Small intestine (tissue), 7 donors: ENCODE results near the gene SPRED2. TPM values are rescaled to one million over a fixed set of nuclear protein-coding genes. Genes with fewer than 3 reads are reported as not detected.

Experiments used
- DNase-seq, 2 donors: peaks; one replicate each; pipeline versions ENCODE4 v3.0.0 to v3.0.0-alpha.2; 2013
- FAIRE-seq: peaks from 2 replicates; lab custom pipeline; 2012; peaks lifted over from hg19 to GRCh38; lab: Jason Lieb, UNC
- H3K27ac ChIP-seq, 3 donors: one replicate each; pipeline ENCODE4 v1.5.1; 2013; ENCODE audit warnings: low read length in 2 of 3, mild to moderate bottlenecking in 2 of 3, control low read depth in 1 of 3, inconsistent platforms in 1 of 3, low read depth in 1 of 3, moderate library complexity in 1 of 3
- H3K27me3 ChIP-seq, 3 donors: one replicate each; pipeline ENCODE4 v1.6.1; 2013; ENCODE audit warnings: low read length in 3 of 3, inconsistent platforms in 1 of 3; ENCODE audit not compliant: control insufficient read depth in 3 of 3, insufficient read depth in 3 of 3
- H3K36me3 ChIP-seq, 3 donors: one replicate each; pipeline ENCODE4 v1.6.1; 2013; ENCODE audit warnings: low read length in 3 of 3, inconsistent platforms in 1 of 3, low read depth in 1 of 3, mild to moderate bottlenecking in 1 of 3, moderate library complexity in 1 of 3; ENCODE audit not compliant: control insufficient read depth in 3 of 3, insufficient read depth in 2 of 3
- H3K4me1 ChIP-seq, 3 donors: one replicate each; pipeline ENCODE4 v1.6.1; 2013; ENCODE audit warnings: low read length in 2 of 3, inconsistent platforms in 1 of 3, low read depth in 1 of 3, mild to moderate bottlenecking in 1 of 3, moderate library complexity in 1 of 3; ENCODE audit not compliant: control insufficient read depth in 3 of 3, insufficient read depth in 2 of 3
- H3K4me3 ChIP-seq, 3 donors: one replicate each; pipeline ENCODE4 v1.5.1; 2013; ENCODE audit warnings: low read length in 3 of 3, control low read depth in 1 of 3, inconsistent platforms in 1 of 3, low read depth in 1 of 3, mild to moderate bottlenecking in 1 of 3, moderate library complexity in 1 of 3
- H3K9me3 ChIP-seq, 2 donors: one replicate each; pipeline ENCODE4 v1.6.1; 2013; ENCODE audit warnings: low read depth in 1 of 2, low read length in 1 of 2; ENCODE audit not compliant: control insufficient read depth in 2 of 2, insufficient read depth in 1 of 2
- WGBS, 3 donors: extraction: QIAGEN DNeasy Blood & Tissue Kit; methylation state at CpG; one replicate each; pipeline ENCODE4 v1.1.7; 2013; 5-methylcytosine and 5-hydroxymethylcytosine counted together
- polyA plus RNA-seq, 4 donors: library from polyadenylated mRNA; stranded (reverse) in 3 of 4; unstranded in 1 of 4; fragments of 200-250 nt in 3 of 4; fragments of 120-200 nt in 1 of 4; gene quantifications; one replicate each; pipeline versions ENCODE4 v1.2.1 to v1.2.3, GENCODE V29; 2013
- donor health status: healthy with polysubstance abuse.
- donor health status: control.
- donor health status: control.
- donor health status: Bipolar disorder and iron deficiency.
- donor health status: healthy.

Gene SPRED2
- polyA plus RNA-seq, 4 donors, result 10.7 to 26.3 (median 19.1) TPM

DNA sequence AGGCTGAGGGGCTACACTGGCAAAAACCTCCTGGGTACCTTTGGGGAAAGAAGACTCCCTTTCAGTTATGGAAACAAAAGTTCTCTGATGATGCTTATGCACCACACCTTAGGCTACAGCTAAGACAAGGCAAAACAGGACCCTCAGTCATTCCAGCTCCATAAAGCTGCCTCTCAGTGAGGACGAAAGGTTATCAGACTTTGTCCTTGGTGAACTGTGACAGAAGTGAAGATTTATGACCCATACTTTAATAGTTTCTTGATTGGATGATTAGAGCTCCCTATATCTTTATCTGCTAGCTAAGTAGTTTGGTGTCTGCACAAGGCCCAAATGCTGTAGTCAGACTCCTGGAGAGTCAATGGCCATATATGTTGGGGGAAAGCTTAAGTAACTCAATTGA lies 40.6 kb upstream of the SPRED2 start:
- H3K36me3 ChIP-seq, result no peaks in the 10 kb centered on the region
- no peak overlapping the region for H3K27ac ChIP-seq
- no peaks in the 10 kb centered on the region for H3K4me1 ChIP-seq
- no peak for FAIRE-seq
- no peak overlapping the region for H3K4me3 ChIP-seq
- no peaks in the 10 kb centered on the region for H3K27me3 ChIP-seq
- WGBS, 3 donors, result 33 to 73% (median 59%) methylated on average over 1 of the region's 1 CpG
- peaks cover 0 to 9% of the 10 kb centered on the region in 2 donors for H3K9me3 ChIP-seq
- DNase-seq, result no peak

- FAIRE-seq (no peak), DNase-seq (no peak)
- H3K36me3 ChIP-seq, result no peaks in the 10 kb centered on the region
- H3K4me3 ChIP-seq, result no peak overlapping the region
- no peaks in the 10 kb centered on the region for H3K27me3 ChIP-seq
- H3K4me1 ChIP-seq, result no peaks in the 10 kb centered on the region
- no peak overlapping the region for H3K27ac ChIP-seq
- peaks cover 0 to 9% of the 10 kb centered on the region in 2 donors for H3K9me3 ChIP-seq
- 92 to 95% (median 95%) methylated on average over 3 of the region's 3 CpGs for WGBS, 3 donors
These were observed 39.0 kb upstream of the SPRED2 start for GRCh38 chr2:65471409-65471808.

GRCh38 chr2:65466551-65466950 lies 34.2 kb upstream of the SPRED2 start:
- H3K4me3 ChIP-seq, result no peak overlapping the region
- H3K27ac ChIP-seq, result no peak overlapping the region
- H3K4me1 ChIP-seq, result no peaks in the 10 kb centered on the region
- FAIRE-seq, result no peak
- H3K9me3 ChIP-seq, result no peaks in the 10 kb centered on the region
- no peak for DNase-seq
- peaks cover 0 to 2% (median 0%) of the 10 kb centered on the region in 3 donors for H3K27me3 ChIP-seq
- no peaks in the 10 kb centered on the region for H3K36me3 ChIP-seq
- 82 to 84% (median 84%) methylated on average over 3 of the region's 3 CpGs for WGBS, 3 donors

DNA sequence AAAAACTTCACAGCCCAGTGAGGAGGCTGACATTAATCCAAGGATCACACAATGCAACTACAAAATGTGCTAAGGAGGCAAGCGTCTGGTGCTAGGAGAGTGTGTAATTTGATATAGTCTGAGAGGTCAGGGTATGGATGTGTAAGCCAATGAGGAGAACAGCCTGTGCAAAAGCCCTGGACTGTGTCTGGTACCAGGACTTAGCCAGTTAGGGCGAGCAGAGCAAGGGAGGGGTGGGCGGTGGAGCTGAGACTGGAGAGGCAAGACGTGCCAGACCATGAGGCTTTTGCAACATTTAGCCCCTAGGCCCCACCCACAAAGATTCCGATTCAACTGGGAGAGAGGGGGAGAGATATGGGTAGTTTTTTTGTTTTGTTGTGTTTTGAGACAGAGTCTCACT lies 33.5 kb upstream of the SPRED2 start:
- H3K4me1 ChIP-seq, result no peaks in the 10 kb centered on the region
- no peak overlapping the region for H3K27ac ChIP-seq
- FAIRE-seq (no peak), DNase-seq (no peak)
- H3K27me3 ChIP-seq, result peaks cover 0 to 2% (median 0%) of the 10 kb centered on the region in 3 donors
- 80 to 88% (median 82%) methylated on average over 5 of the region's 5 CpGs for WGBS, 3 donors
- no peaks in the 10 kb centered on the region for H3K9me3 ChIP-seq
- no peaks in the 10 kb centered on the region for H3K36me3 ChIP-seq
- no peak overlapping the region for H3K4me3 ChIP-seq

DNA sequence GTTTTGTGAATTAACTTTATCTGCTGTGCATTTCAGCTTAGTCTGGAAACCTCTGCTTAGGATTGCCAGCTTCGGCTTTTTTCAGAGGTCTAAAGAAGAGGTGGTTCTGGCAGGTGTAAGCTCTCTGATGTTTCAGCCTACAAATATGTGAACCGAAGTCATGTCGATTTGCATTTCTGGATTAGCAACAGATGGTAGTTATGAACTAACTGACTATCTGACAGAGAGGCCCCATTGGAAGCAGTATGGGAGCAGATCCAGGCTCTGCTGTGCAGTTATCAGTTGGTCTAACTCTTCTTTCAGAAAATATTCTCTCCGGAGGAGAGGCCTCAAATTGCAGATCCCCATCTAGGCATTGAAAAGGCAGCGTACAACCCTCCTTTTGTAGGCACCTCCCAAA lies 32.7 kb upstream of the SPRED2 start:
- no peak overlapping the region for H3K4me3 ChIP-seq
- no peak for DNase-seq
- H3K27ac ChIP-seq, result no peak overlapping the region
- no peaks in the 10 kb centered on the region for H3K4me1 ChIP-seq
- H3K27me3 ChIP-seq, result peaks cover 0 to 2% (median 0%) of the 10 kb centered on the region in 3 donors
- FAIRE-seq, result no peak
- H3K9me3 ChIP-seq, result no peaks in the 10 kb centered on the region
- 77 to 92% (median 92%) methylated on average over 5 of the region's 5 CpGs for WGBS, 3 donors
- no peaks in the 10 kb centered on the region for H3K36me3 ChIP-seq

GRCh38 chr2:65464604-65465003 lies 32.2 kb upstream of the SPRED2 start:
- no peak for DNase-seq
- H3K27ac ChIP-seq, result no peak overlapping the region
- no peak for FAIRE-seq
- peaks cover 0 to 2% (median 0%) of the 10 kb centered on the region in 3 donors for H3K27me3 ChIP-seq
- no peaks in the 10 kb centered on the region for H3K4me1 ChIP-seq
- no peaks in the 10 kb centered on the region for H3K36me3 ChIP-seq
- no peaks in the 10 kb centered on the region for H3K9me3 ChIP-seq
- H3K4me3 ChIP-seq, result no peak overlapping the region
- 51 to 72% (median 67%) methylated on average over 3 of the region's 3 CpGs for WGBS, 3 donors

GRCh38 chr2:65458999-65459398 lies 26.6 kb upstream of the SPRED2 start:
- Histone ChIP-seq H3K4me1 (peaks cover 0 to 5% (median 0%) of the 10 kb centered on the region in 3 donors), H3K27me3 (peaks cover 0 to 2% (median 0%) of the 10 kb centered on the region in 3 donors), H3K4me3 (no peak overlapping the region), H3K36me3 (no peaks in the 10 kb centered on the region), H3K27ac (no peak overlapping the region), H3K9me3 (no peaks in the 10 kb centered on the region)
- DNase-seq (no peak), FAIRE-seq (no peak)
- WGBS, 3 donors, result 57 to 65% (median 64%) methylated on average over 3 of the region's 3 CpGs

DNA sequence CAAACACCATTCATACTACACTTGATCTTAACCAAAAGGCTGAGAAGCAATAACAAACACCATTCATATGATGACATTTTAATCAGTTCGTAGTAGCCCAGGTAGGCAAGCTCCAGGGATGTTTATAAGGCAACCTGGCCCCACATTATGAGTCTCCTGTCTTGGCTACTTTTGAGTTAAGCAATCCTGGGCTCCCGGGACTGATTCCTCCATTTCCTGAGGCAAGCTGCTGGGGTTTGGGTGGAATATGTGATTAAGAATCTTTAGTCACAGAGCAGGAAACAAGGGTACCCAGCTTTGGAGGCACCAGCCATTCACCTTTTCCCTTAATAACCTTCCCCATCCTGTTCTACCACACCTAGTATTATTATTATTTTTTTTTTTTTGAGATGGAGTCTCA lies 24.5 kb upstream of the SPRED2 start:
- Histone ChIP-seq H3K27me3 (peaks cover 0 to 2% (median 0%) of the 10 kb centered on the region in 3 donors), H3K4me3 (no peak overlapping the region), H3K27ac (no peak overlapping the region), H3K36me3 (no peaks in the 10 kb centered on the region), H3K4me1 (peaks cover 0 to 5% (median 0%) of the 10 kb centered on the region in 3 donors), H3K9me3 (no peaks in the 10 kb centered on the region)
- FAIRE-seq, result no peak
- WGBS, 3 donors, result 69 to 91% (median 70%) methylated on average over 2 of the region's 2 CpGs
- no peak for DNase-seq

DNA sequence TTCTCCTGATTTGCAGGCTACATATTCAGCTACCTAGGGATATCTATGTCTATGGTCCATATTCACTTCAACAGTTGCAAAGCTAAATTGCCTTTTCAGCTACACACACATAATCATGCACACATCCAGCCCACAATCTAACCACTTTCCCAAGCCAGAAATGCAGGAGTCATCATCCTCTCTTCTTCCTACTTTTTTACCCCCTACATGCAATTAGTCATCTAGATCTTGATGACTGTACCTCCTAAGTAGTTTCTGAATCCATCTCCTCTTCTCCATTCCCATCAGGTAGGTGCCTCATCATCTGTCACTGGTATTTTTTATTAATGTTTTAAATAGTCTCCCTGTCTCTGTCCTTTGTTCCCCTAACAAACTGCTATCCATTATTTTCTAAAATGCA lies 23.7 kb upstream of the SPRED2 start:
- DNase-seq, result no peak
- H3K4me3 ChIP-seq, result no peak overlapping the region
- H3K4me1 ChIP-seq, result peaks cover 0 to 5% (median 0%) of the 10 kb centered on the region in 3 donors
- H3K27me3 ChIP-seq, result no peaks in the 10 kb centered on the region
- FAIRE-seq, result no peak
- no peak overlapping the region for H3K27ac ChIP-seq
- no peaks in the 10 kb centered on the region for H3K36me3 ChIP-seq
- no peaks in the 10 kb centered on the region for H3K9me3 ChIP-seq
